Measurements from ENCODE around the gene KCNQ1OT1. TPM values are rescaled to one million over a fixed set of nuclear protein-coding genes. Genes with fewer than 3 reads are reported as not detected.

The KCNQ1OT1 gene
- total RNA-seq, 1 donor from 2014 or later = 5.0 TPM

DNA sequence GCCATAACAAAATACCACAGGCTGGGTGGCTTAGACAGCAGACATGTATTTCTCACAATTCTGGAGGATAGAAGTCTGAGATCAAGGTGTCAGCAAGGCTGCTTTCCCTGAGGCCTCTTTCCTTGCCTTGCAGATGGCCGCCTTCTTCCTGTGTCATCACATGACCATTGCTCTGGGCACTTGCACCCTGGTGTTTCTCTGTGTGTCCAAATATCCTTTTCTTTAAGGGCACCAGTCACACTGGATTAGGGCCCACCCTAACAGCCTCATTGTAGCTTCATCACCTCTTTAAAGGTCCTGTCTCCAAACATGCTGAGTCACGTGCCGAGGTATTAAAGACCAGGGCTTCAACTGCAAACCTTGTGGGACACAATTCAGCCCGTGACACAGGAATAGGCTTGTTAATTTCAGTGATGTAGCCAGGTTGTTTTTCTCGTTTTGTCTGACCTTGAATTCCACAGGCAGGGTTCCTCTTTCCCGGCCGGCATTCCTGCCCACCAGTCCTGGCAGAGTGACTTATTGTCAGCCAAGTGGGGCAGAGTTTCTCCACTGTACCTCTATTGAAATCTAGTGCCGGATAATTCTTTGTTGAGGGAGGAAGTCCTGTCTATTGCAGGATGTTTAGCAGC, 100.1 kb downstream of the KCNQ1OT1 start:
- DNase-seq (ENCODE audit: low spot score) = peak; percentile 42

DNA sequence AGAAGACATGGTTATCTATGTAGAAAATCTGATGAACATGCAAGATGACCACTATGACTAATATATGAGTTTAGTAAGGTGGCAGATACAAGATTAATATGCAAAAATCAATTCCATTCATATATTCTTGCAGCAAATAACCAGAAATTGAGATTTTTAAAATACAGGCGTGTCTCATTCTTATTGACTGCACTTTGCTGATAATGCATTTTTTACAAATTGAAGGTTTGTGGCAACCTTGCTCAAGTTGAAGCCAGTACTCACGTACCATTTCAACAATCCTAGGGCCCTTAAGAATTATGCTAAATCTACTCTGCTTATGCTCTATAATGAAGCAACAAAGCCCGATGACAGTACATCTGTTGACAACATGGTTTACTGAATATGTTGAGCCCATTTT, 104.6 kb downstream of the KCNQ1OT1 start:
- no peak for DNase-seq (ENCODE audit: low spot score)

DNA sequence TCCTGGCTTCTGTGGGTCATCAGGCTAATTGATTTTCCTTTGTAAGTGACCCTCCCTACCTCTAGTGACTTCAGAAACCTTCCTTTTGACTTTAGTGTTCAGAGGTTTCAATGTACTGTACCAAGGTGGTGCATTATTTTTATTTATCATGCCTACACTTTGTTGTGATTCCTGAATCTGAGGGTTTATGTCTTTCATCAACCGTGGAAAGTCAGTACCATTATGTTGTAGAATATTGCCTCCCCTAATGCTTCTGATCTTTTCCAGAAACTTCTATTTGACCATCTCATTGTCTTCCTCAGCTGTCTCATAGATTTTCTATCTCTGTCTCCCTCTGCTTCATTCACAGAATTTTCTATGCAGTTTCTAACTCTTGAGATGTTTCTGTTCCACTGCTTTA, 105.5 kb downstream of the KCNQ1OT1 start:
- DNase-seq (ENCODE audit: low spot score) = no peak

DNA sequence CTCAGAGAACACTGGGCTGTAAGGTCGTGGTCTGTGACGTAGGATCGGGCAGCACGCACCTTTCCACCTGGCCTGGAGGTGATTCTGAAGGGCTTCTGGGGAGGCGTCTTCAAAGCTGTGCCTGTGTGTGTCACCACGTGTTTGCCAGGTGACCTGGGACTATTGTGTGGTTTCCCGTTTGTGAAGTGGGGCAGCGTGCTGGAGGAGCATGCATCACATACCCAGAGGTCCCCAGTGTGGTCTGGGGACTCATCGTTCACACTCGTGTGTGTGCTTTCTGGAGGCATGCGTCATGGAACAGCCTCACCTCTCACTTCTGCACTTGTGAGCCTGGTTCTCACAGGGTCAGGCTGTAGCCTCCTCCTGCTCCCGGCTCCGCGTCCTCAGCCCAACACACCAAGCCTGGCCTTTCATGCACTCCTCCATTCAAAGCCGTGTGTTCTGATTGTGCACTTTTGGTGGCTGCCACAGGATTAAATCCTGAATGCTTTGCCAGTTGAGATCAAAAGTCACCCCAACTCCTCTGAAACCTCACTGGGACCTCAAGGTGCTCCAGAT, 106.3 kb downstream of the KCNQ1OT1 start:
- no peak for DNase-seq (ENCODE audit: low spot score)

DNA sequence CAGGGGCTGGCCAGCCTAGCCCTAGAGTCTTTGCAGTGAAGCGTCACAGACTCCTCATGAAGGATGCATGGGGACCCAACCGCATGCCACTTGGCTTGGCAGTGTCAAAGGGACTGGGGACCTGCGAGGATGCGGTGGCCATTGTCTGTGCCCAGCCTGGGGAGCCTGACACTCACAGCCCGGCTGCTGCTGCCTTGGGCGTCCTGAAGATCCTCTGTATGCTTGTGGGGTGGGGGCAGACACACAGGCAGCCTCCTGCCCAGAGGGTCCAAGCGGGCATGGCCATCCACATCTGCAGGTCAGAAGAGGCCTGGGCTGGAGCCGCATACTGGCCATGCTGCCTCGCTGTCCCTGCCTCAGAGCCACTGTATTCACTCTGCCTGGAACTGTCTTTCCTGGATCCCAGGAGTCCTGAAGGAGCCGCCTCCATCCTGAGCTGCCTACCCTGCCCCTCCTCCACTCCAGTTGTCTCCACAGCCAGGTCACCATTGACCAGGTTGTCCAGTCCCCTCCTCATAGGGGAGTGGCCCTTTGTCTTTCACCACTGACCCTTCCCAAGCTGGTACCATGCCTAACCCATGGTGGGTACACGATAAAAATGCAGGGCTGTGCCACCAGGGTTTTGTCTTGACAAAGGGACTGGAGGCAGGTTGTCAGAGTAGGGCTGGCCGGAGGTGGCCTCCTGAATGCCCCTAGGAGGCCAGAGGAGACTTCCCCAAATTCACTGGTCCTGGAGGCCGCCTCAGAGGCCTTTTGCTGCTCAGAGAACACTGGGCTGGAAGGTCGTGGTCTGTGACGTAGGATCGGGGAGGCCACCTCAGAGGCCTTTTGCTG, 107.0 kb downstream of the KCNQ1OT1 start:
- peak; percentile 37 for DNase-seq (ENCODE audit: low spot score)

DNA sequence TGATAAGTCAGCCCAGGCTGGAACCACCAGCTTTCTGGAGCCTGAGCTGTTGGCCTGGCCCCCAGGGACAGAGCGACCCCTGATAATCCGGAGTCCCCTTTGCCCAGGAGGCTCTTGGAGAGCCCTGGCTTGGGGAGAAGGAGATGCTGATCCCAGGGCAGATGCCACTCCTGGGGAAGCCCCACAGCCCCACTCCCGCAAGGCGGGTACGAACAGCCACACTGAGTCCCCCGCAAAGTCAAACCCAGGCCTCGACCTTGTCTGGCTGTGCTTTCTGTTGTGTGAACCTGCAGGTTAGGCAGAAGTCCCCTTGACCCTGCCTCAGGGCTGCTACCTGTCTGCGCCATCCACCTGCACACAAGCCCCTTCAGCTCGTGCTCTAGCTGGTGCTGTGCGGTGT, 108.0 kb downstream of the KCNQ1OT1 start:
- no peak for DNase-seq (ENCODE audit: low spot score)

DNA sequence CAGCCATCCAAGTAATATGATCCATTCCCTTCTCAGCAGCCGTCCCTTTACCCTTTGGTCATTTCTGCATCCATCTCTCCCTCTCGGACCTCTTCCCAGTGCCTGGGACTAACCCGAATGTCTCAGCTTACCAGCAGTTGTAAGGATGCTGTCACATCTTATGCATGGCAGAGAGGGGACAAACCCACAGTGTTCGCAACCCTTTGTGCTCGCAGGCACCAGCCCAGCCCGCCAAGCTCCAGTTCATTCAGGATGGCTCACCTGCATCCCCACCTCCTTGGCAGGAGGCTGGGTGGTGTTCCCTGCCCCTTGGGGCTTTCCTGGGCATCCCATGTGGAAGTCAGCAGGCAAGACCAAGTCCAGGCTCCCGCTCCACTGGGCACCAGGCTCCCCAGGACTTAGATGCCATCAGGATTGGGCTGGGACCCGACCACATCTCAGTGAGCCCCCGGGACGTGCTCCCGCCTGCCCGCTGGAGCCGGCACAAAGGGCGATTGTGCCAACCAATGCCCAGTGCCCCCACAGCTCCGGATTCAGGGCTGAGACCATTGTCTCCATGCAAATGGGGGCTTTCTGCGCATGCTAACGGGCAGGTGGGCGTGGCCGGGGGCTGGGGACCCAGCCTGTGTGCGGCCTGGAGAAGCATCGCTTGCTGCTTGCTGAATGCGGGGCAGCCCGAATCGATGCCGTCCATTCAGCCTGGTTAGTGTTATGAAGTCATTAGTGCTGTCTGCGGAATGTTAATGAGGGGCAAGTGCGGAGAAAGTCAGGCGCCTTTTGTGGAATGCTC, 108.6 kb downstream of the KCNQ1OT1 start:
- peak; percentile 39 for DNase-seq (ENCODE audit: low spot score)

DNA sequence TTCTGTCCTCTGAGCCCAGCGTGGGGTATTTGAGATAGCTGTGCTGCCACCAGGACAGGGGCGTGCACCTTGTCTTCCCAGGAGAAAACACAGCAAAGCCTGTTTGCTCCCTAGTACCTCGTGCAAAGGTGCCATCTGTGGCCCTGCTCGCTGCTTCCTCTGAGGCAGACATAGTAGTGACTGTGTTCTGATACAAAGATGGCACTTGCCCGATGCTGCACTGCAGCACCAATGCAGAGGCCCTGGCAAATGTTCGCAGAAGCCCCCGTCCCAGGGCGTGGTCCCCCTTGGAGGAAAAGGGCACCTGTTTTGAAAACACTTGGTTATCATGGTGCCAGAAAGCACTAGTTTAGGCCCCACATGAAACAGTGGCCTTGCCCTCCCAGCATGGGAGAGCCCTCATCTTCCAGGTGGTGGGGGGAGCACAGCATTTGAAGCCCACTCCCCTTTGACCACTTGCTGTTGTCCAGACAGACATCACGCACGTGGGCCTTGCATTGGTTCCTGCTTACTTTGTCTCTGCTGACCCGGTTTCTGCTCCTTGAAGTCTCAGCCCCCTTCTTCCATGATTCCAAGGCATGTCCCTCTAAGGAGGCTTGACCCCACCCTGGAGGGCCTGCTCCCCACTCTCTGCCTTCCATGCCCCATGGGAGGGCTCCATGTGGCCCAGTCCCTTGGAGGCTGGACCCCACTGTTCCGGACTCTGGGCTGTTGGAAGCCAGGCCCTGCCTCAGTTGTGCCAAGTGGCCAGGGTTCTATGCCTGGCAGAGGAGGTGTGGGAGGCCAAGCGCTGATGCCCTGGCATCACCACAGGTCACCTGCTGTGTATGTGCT, 109.4 kb downstream of the KCNQ1OT1 start:
- DNase-seq (ENCODE audit: low spot score) = no peak

DNA sequence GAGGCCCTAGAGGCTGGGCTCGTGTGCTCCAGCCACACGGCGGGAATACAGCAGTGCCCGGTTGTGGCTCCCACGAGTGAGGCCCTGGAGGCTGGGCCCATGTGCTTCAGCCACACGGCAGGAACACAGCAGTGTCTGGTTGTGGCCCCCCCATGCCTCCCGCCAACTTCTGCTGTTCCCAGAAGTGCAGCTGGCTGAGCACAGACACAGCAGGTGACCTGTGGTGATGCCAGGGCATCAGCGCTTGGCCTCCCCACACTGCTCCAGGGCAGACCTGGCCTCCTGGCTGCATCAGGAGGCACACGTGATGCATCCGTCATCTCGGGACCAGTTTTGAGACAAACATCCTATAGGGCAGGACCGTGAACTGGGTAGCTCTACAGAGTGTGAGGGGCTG, 110.3 kb downstream of the KCNQ1OT1 start:
- DNase-seq (ENCODE audit: low spot score) = no peak

DNA sequence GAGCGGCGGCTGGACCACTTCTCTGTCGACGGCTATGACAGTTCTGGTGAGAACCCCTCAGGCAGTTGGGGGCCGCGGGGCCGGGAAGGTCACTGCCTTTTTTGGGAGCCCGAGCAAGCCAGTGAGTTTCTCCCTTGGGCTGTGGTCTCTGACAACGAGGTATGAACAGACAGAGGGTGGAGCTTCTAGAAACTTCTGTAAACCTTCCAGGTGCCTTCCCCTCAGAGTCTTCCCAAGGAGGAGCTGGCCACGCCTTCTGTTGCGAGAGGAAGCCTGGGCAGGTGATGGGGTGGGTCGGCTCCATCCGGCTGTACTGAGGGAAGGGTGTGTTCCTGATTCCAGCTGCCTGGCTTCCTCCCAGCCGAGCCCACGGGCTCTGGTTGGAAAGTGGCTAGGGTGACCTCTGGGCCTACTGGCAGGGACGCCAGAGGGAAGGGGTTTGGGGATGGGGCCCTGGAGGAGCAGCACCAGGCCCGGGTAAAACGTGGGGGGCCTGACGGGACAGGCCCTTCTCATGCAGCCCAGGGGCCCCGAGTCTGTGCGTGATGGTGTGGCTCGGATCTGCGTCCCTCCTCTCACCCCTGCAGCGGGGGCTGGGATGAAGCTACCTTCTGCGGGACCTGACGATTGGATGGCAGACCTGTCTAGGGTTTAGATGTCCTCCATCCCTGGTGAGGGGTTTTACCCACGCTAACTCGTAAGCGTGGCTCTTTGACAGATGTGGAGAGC, 110.8 kb downstream of the KCNQ1OT1 start:
- peak; percentile 38 for DNase-seq (ENCODE audit: low spot score)

DNA sequence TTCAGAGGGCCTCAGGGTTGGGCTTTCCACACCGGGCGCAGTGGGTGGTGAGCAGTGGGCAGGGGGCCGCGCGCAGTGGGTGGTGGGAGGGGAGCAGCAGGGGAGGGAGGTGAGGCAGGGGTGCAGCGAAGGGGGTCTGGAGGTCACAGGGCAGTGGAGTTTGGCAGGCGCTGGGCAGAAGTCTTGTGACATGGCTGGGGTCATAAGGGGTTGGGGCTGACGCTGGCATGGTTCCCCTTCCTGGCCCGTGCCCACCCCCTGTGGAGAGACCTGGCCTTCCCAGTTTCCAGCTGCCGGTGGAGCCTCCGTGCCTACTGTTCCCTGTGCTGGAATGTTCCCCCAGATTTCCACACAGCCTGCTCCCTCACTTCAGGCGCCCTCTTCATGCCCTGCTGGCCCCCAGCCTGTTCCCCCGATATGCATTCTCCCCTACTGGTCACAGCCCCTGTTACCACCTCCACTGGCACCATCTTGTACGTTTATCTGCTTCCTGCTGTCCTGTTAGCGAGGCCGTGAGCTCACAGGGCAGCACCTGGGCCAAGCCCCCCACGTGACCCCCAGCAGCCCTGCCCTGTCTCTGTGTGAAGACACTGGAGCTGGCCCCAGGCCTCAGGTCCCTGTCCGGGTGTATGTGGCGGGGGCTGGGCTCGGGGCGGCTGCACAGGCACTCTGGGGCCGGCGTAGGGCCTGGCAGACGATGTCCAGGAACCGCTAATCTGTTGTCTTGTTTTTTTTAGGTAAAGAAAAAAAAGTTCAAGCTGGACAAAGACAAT, 111.6 kb downstream of the KCNQ1OT1 start:
- DNase-seq (ENCODE audit: low spot score) = peak; percentile 40

DNA sequence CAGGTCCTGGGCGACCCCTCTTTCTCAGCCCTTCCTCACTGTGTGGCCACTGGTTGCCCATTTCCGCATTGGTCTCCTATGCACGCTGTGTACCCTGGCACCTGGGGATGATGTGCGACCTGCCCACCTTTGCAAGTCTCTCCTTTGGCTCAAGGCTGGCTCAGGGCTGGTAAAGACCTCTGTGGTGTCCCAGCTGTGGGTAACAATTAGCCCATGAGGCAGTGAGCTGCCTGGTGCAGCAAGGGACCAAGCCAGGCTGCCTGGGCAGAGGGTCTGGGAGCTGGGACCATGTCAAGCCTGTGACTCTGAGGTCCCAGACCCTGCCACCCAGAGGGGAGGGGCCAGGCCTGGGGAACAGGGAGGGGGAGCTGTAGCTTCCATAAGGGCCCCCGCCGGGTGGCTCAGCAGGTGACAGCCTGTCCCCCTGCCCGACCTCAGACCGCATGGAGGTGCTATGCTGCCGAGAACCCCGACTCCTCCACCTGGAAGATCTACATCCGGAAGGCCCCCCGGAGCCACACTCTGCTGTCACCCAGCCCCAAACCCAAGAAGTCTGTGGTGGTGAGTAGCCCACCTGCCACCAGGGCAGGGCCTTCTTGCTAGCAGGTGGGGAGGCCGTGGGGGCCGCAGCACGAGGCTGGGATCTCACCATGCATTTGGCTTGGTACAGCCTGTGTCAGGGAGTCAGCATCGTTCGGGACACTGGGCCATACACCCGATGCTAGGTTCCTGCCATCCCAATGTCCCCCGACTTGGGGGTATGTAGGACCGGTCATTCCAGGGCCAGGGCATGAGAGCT, 112.5 kb downstream of the KCNQ1OT1 start:
- DNase-seq (ENCODE audit: low spot score) = peak; percentile 39

DNA sequence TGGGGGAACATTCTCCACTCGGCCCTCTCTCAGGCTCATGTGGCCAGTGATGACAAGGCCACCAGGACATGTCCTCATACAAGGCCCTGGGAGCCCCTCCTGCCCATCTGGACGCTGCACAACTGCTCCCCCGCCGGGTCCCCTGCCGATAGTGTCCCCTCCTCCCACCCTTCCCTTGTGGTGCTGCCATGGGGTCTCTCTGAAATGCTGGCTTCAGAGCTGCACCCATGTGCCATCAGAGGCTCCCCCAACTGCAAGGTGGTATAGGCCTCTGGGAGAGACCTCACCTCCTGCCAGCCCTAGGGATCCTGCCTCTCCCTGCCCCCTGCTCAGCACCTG, 113.0 kb downstream of the KCNQ1OT1 start:
- DNase-seq (ENCODE audit: low spot score) = no peak

DNA sequence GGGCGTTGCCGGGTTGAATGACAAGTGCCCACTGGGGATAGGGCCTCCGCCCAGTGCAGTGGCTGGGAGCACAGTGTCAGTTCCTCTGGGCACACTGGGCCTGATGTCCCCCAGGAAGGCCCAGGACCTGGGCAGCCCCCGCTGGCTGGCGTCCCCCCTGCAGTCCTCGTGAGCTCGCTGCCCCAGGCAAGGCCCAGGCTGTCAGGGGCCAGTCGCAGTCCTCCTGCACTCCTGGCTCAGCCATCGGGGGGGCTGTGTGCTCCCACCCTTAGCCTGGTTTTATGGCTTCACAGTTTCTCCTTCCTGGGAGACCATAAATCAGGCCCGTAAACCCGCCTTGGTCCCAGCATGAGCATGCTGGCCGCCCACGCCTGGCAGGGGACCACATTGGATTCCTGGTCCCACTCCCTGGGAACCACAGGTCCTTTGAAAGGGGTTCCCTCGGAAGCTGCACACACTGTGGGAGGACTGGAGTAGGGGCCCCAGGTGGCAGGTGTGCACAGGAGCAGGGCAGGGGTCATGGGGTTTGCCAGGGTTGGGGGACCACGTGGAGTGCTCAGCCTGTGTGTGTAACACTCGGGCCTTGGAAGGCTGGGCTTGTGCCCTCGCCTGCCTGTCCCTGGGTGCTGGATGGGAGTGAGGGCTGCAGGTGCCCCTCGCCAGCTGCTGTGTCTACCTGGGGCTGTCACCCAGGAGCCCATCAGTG, 113.6 kb downstream of the KCNQ1OT1 start:
- peak; percentile 39 for DNase-seq (ENCODE audit: low spot score)

DNA sequence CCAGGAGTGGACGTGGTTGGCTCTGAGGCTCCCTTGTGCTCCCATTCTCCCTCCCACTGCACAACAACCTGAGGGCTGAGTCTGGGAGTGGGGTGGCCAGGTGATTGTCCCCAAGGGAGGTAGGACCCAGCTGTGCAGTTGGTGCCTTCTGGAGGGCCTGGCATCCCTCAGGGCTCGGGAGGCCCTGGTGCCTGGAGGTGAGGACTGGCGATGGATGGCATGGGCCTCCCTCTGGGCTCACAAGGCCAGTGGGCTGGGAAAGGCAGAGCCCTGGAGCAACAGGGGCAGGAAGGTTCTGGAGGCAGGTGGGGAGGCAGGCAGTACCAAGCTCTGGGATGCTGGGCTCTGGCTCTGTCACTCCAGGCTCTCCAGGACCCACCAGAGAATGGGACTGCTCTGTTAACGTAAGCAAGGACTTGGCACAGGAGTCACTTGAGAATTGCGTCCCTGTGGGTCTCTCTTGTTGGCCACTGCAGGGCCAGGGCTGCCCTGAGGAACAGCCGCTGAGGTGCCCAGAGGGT, 114.2 kb downstream of the KCNQ1OT1 start:
- DNase-seq (ENCODE audit: low spot score) = no peak

DNA sequence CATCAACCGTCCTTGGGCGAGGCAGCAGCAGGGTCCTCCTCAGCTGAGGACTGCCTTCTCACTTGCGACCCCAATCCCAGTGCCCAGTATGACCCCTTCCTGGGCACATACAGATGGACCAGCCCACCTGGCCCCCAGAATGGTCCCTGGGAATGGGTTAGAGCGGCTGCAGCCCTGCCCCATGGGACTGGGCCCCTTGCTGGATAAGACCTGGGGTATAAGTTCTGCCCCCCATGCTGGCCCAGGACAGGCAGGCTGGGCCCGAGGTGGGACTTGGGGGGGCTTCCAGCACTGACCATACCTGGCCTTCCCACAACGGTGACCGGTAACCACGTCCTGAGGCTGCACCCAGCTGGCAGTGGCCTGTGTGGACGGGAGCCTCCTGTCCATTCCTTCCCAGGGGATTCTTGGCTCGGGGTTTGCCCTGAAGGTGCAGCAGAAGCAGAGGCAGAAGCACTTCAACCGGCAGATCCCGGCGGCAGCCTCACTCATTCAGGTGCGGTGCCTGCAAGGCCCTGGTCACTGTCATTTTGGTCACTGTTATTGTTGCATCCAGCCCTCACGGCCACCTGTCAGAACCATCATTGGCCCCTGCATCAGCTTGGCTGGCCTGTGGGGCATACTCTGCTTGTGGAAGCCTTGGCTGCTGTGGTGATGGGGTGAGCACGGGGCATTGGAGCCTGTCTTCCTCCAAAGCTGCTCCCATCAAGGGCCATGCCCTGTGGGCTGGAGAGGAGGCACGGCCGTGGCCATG, 114.8 kb downstream of the KCNQ1OT1 start:
- no peak for DNase-seq (ENCODE audit: low spot score)

DNA sequence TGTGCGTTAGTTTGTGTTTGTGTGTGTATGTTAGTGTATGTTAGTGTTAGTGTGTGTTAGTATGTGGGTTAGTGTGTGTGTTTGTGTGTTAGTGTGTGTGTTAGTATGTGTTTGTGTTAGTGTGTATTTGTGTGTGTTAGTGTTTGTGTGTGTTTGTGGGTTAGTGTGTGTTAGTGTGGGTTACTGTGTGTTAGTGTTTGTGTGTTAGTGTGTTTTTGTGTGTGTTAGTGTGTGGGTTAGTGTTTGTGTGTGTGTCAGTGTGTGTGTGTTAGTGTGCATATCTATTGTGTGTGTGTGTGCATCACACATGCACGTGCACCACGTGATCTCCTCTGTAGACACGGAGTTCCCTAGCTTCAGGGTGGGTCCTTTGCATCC, 115.4 kb downstream of the KCNQ1OT1 start:
- no peak for DNase-seq (ENCODE audit: low spot score)

DNA sequence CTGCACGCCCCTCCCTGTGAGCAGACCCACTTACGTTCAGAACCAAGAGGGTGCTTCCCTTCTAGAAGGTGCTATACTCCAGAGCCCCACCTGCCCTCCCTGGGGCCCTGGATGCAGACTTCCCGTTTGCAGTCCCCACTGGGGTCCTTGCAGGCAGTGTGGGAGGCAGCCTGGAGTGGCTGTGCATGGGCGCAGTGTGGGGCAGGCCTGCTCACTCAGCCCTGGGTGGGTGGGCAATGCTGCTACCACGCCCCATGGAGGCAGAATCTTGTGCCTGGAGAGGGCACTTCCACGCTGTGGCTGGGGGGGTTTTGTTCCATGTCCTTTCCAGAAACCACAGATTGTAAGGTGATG, 116.2 kb downstream of the KCNQ1OT1 start:
- DNase-seq (ENCODE audit: low spot score) = peak; percentile 36

Measured in ureter (tissue), 1 donor.